Activated T-helper 1 cell treated with anti-CD3 and anti-CD28 coated beads, Interleukin-12 subunit alpha, Interleukin-12 subunit beta, Interleukin-2, Interleukin-4 antibody, amounts not matched to agents 30 ng/mL and 10 ng/mL and 1 ng/mL, durations not matched to agents 14 hours and 24 hours and 36 hours (primary cell): ENCODE measurements around the gene TMEM63A. TPM values are rescaled to one million over a fixed set of nuclear protein-coding genes. Genes with fewer than 3 reads are reported as not detected.
"Not testable (repeated sequence)": the region's sequence is repeated elsewhere in the genome, so short reads cannot be mapped to it uniquely, and the experiment has no call there.

Source experiments
- DNase-seq: peaks from one replicate; pipeline ENCODE4 v3.0.0; 2021; ENCODE audit warnings: low spot score
- H3K27ac Mint-ChIP-seq: one replicate; pipeline ENCODE4 v1.8.0; 2021; ENCODE audit warnings: mild to moderate bottlenecking, mixed read lengths
- H3K27me3 Mint-ChIP-seq: one replicate; pipeline ENCODE4 v1.8.0; 2022; ENCODE audit warnings: mild to moderate bottlenecking, moderate library complexity, mixed read lengths; ENCODE audit not compliant: insufficient read depth
- H3K36me3 Mint-ChIP-seq: one replicate; pipeline ENCODE4 v1.8.0; 2021; ENCODE audit warnings: low read depth, mixed read lengths
- H3K4me1 Mint-ChIP-seq: one replicate; pipeline ENCODE4 v1.8.0; 2021; ENCODE audit warnings: low read depth, mixed read lengths
- H3K4me3 Mint-ChIP-seq: one replicate; pipeline ENCODE4 v1.8.0; 2021; ENCODE audit warnings: mild to moderate bottlenecking, moderate library complexity, mixed read lengths
- H3K9me3 Mint-ChIP-seq: one replicate; pipeline ENCODE4 v1.8.0; 2021; ENCODE audit warnings: mixed read lengths
- intact Hi-C: fragments of 100-400 bp; cut with micrococcal nuclease; formaldehyde crosslinking; loops from one replicate; pipeline ENCODE4 v1.15.1; 2024
- total RNA-seq: library from RNA; stranded (reverse); gene quantifications from 2 replicates; pipeline ENCODE4 v1.2.3, GENCODE V29; 2022

TMEM63A gene
- 20.4 and 23.4 TPM in 2 replicates for total RNA-seq

DNA sequence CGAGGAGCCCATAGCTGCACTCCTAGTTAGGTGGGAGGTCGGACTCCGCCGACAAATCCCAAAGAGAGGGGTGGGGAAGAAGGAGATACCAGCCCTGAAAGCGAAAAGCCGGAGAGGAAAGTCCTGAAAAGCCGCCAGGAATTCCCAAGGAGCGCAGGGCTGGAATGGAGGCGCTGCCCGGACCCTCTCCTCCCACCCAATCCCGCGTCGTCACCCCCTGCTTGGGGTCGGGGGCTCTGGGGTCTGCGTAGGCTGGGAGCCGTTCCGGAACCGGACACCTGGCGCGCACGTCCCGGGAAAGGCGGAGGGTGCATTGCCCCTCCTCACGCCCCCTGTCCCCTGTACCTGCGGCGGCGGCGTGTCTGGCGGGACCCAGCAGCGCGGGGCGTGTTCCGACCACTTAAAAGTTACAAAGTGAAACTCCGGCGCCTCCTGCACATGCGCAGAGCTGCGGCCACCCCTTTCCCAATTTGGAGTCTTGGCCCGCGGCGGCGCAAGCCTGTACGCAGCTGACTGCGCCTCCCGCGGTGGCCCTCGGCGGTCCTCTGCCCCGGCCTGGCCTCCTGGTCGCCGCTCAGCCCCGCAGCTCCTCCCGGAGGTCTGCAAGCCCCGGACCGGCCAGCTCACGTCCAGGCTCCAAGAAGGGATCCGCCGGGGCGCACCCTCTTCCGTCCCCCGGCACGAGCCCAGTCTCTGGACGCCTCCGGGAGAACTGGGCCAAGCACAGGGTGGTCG is at the start of gene TMEM63A:
TSS of gene TMEM63A (minus strand) at position 422 of the 735 bp plus-strand sequence. CDS start 4,800 bp downstream, outside the sequence.
- Mint-ChIP-seq H3K36me3 (peaks cover 13% of the 10 kb centered on the region), H3K4me3 (peak within 1 kb of the TSS; percentile 86), H3K27me3 (peaks cover 19% of the 10 kb centered on the region), H3K27ac (peak within 1 kb of the TSS; percentile 77), H3K9me3 (no peaks in the 10 kb centered on the region), H3K4me1 (peaks cover 52% of the 10 kb centered on the region)
- peak; percentile 82 for DNase-seq
- intact Hi-C loops, result loop anchor here (1.0 to 2.0 kb wide), 6 partner anchors 15 to 117 kb away; partner anchors contain the start of genes PYCR2, SDE2 and SRP9

DNA sequence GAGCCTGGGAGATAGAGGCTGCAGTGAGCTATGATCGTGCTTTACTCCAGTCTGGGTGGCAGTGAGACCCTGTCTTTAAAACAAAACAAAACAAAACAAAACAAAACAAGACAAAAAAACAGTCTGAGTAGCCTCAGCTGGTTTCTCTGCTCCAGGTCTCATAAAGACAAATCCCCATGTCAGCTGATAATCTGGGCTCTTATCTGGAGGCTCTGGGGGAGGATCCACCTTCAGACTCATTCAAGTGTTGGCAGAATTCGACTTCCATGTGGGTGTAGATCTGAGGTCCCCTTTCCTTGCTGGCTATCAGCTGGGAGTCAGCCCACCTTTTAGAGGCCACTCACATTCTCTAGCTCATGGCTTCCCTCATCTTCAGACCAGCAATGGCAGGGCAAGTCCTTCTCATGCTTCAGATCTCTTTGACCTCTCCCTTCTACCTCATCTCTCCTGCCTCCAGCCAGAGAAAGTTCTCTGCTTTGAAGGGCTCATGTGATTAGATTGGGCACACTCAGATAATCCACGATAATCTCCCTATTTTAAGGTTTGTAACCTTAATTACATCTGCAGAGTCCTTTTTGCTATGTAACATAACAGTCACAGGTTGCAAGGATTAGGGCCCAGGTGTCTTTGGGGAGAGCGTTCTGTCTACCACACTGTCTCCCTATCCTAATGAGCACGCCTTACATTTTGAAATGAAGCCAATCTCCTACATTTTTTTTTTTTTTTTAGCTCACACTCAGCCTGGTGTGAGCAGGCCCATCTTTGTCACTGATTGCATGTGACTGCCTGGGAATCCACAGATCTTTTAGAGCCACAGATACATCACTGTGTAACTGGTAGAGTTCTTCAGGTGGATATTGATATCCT is 49.3 kb upstream of the TMEM63A start:
- Mint-ChIP-seq H3K36me3 (no peaks in the 10 kb centered on the region), H3K4me3 (no peak overlapping the region), H3K27me3 (no peaks in the 10 kb centered on the region), H3K9me3 (no peaks in the 10 kb centered on the region), H3K27ac (no peak overlapping the region), H3K4me1 (peaks cover 14% of the 10 kb centered on the region)
- DNase-seq, result no peak
- intact Hi-C loops, result no loop called here

DNA sequence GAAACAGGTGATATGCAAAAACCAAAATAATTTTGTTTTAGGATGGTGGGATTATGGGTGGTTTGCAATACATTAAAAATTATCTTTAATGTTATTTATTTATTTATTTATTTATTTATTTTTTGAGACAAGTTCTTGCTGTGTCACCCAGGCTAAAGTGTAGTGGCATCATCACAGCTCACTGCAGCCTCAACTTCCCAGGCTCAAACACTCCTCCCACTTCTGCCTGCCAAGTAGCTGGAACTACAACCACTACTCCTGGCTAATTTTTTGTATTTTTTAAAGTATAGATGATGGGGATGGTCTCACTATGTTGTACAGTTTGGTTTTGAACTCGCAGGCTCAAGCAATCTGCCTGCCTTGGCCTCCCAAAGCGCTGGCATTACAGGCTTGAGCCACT is 48.4 kb upstream of the TMEM63A start:
- intact Hi-C loops, result no loop called here
- Mint-ChIP-seq H3K36me3 (no peaks in the 10 kb centered on the region), H3K27me3 (no peaks in the 10 kb centered on the region), H3K27ac (no peak overlapping the region), H3K9me3 (no peaks in the 10 kb centered on the region), H3K4me1 (peaks cover 16% of the 10 kb centered on the region), H3K4me3 (no peak overlapping the region)
- DNase-seq, result no peak

DNA sequence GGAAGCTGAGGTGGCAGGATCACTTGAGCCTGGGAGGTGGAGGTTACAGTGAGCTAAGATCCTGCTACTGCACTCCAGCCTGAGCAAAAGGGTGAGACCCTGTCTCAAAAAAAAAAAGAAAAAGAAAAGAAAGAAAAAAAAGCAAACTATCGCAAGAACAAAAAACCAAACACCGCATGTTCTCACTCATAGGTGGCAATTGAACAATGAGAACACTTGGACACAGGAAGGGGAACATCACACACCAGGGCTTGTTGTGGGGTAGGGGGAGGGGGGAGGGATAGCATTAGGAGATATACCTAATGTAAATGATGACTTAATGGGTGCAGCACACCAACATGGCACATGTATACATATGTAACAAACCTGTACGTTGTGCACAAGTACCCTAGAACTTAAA is 47.3 kb upstream of the TMEM63A start:
- not testable (repeated sequence) for H3K4me3 Mint-ChIP-seq, H3K27me3 Mint-ChIP-seq, DNase-seq, H3K36me3 Mint-ChIP-seq, H3K9me3 Mint-ChIP-seq
- Mint-ChIP-seq H3K4me1 (peaks cover 16% of the 10 kb centered on the region), H3K27ac (peak overlapping the region; percentile 63)
- intact Hi-C loops, result loop anchor here (10.0 kb wide), 1 partner anchor 275 kb away; the partner anchor contains the start of gene ENAH

DNA sequence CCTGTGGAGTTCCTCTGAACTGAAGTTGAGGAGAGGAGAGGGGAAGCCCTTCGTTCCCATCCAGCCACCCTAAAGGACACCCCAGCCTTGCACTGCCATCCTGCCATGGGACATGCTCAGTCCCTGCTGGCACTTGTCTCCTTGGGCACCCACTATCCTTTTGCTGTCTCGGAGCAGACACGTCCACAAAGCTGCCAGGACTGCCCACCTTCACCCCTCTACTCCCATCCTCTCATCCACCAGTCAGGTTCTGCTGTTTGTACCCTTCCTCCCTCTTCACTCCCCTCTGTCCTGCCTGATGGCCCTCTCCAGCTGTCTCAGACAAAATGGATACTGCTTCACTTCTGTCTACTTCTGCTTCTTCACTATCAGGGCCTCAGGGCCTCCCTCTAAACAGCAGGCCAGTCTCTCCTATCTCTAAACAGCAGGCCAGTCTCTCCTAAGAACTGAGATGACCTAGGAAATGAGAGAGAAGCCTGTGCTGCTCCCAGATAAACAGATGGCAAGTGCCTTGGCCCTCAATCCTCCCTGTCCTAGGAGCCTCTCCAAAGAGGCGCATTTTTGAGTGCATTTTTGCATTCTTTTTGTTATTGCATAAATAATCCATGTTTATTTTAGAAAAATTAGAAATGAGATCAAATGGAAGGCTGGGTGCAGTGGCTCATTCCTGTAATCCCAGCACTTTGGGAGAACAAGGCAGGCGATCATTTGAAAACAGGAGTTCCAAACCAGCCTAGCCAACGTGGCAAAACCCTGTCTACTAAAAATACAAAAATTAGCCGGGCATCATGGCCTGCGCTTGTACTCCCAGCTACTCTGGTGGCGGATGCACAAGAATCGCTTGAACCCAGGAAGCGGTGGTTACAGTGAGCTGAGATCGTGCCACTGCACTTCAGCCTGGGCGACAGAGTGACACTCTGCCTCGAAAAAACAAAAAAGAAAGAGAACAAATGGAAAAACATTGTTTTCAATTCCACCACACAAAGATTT is 46.3 kb upstream of the TMEM63A start:
- Mint-ChIP-seq H3K9me3 (no peaks in the 10 kb centered on the region), H3K27me3 (no peaks in the 10 kb centered on the region), H3K36me3 (no peaks in the 10 kb centered on the region), H3K27ac (peak overlapping the region; percentile 30), H3K4me3 (no peak overlapping the region), H3K4me1 (peaks cover 16% of the 10 kb centered on the region)
- no peak for DNase-seq
- intact Hi-C loops, result loop anchor here (10.0 kb wide), 1 partner anchor 274 kb away; the partner anchor contains the start of gene ENAH

DNA sequence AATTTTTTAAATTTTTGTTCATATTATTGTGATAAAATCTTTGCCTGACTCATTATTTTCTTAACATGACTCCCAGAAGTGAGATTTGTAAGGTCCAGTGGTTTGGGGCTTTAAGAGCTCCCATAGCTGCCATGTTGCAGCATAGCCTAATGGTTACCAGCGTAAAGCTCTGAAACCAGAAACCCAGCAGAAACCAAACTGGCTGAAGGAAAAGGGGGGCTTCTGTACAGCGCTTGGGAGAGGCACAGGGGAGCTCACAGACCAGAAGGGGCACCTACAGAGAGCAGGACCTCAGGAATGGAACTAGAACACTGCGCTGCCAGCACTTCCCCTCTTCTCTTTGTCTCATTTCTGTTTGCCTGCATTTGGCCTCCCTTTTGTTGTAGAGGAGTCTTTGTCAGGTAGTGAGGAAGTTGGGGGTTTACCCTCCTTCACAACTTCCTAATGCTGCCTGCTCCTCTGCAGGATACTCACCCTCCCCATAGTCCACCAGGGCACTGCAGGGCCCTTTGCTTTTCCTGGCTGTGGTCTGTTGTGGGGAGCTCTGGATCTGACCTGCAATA is 44.5 kb upstream of the TMEM63A start:
- intact Hi-C loops, result loop anchor here (10.0 kb wide), 1 partner anchor 272 kb away; the partner anchor contains the start of gene ENAH
- peaks cover 5% of the 10 kb centered on the region for H3K36me3 Mint-ChIP-seq
- peaks cover 22% of the 10 kb centered on the region for H3K4me1 Mint-ChIP-seq
- no peak for DNase-seq
- no peaks in the 10 kb centered on the region for H3K27me3 Mint-ChIP-seq
- no peak overlapping the region for H3K4me3 Mint-ChIP-seq
- H3K9me3 Mint-ChIP-seq, result no peaks in the 10 kb centered on the region
- H3K27ac Mint-ChIP-seq, result no peak overlapping the region

DNA sequence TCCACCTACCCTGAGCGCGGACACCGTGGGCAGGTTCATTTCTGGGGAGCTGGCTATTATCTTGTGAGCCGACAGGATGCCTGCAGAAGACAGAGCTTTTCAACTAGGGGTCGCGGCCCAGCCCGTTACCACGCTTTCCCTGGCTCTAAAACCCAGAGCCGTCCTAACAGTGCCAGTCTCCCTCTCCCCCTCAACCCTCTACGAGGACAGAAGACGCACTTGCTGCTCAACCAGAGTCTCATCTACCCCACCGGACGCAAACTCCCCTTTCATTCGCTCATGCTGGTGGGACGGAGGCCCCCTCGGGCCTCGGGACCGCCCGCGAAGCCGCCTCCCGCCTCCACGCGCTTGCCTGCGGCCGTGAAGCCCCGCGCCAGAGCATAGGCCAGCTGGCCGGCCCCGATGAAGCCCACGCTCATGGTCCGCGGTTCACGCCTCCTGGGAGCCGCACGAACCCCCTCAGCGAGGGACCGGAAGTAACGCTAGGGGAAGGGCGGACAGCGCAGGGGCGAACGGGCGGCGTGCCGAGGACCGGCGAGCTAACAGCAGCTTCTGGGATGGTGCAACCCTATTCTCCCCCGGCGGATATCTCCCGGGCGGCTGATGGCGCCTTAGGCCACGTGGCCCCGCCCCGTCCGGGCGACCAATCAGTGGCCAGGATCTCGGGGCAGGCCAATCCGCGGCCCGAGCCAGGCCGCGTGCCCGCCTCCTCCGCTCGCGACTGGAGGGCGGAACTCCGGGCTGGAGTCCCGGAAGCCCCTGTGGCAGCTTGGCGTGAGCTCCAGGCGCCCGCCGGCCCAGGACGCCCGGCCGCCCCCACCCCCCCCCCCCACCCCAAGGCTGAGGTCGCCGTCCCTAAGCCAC is 41.7 kb upstream of the TMEM63A start, which contains the start of gene PYCR2:
TSS of gene PYCR2 (minus strand) at position 559 of the 864 bp plus-strand sequence. CDS start at position 419, 140 bp downstream.
- no peaks in the 10 kb centered on the region for H3K9me3 Mint-ChIP-seq
- H3K27ac Mint-ChIP-seq, result peak within 1 kb of the TSS; percentile 91
- H3K36me3 Mint-ChIP-seq, result peaks cover 18% of the 10 kb centered on the region
- intact Hi-C loops, result loop anchor here (1.0 to 10.0 kb wide), 11 partner anchors 13 to 495 kb away; partner anchors contain the start of genes ENAH, H3-3A, LBR and PARP1
- no peaks in the 10 kb centered on the region for H3K27me3 Mint-ChIP-seq
- H3K4me1 Mint-ChIP-seq, result peaks cover 43% of the 10 kb centered on the region
- peak within 1 kb of the TSS; percentile 94 for H3K4me3 Mint-ChIP-seq
- peak; percentile 95 for DNase-seq

DNA sequence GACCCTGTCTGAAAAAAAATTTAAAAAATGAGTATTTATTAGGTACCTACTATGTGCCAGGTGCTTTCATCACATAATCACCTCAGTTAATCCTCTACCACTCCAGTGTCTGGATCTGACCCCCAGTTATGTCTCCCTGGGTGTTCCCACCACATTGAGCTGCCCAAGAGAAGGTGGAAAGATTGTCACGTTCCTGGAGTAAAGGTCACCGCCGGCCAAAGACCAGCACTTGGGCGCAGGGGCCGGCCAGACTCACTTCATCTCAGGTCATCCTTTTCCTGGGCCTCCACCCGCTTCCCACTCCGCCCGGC is 41.2 kb upstream of the TMEM63A start:
- no peak for DNase-seq
- H3K9me3 Mint-ChIP-seq, result no peaks in the 10 kb centered on the region
- H3K27ac Mint-ChIP-seq, result peak overlapping the region; percentile 91
- intact Hi-C loops, result loop anchor here (5.0 to 10.0 kb wide), 2 partner anchors 269 to 484 kb away; partner anchors contain the start of genes ENAH and PARP1
- no peaks in the 10 kb centered on the region for H3K27me3 Mint-ChIP-seq
- peaks cover 20% of the 10 kb centered on the region for H3K36me3 Mint-ChIP-seq
- peaks cover 40% of the 10 kb centered on the region for H3K4me1 Mint-ChIP-seq
- H3K4me3 Mint-ChIP-seq, result peak overlapping the region; percentile 94

DNA sequence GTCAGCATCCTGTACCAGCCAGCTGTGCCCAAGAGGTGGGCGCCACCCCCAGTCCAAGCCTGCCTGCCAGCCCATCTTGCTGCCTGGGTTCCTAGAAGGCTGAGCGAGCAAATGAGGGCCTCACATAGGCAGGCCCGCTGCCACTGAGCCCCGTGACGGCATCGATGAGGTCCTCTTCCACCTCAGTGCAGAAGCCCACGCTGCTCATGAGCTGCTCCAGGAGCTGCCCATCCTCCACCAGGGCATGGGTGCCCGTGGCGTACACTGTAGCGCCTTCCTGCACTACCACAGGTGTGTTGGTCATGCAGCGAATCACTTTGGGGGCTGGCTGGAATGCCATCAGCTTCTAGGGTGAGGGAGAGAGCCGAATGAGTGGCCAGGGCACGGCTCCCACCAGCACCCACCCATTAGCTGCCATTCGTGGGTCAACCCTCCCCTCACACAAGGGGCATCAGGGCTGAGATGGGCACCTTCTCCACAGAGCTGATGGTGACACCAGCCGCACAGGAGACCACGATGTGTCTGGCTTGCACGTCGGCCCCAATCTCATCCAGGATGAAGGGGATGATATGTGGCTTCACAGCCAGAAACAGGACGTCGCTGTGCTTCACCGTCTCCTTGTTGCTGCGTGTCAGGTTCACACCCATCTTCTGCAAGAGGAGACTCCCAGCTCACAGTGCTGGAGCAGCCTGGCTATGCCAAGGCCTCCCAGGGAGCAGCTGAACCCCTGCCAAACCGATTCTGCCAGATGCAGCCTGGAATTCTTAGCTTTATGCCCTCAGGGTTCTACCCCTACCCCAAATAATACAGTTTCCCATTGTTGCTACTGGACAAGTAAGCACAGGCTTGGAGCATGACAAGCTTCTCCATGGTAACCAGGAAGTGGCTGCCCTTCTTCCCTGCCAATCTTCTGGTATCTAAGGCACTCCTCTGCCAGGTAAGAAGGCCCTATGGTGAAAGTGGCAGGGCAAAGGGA is 39.8 kb upstream of the TMEM63A start:
- intact Hi-C loops, result loop anchor here (5.0 to 10.0 kb wide), 2 partner anchors 267 to 485 kb away; partner anchors contain the start of genes ENAH and PARP1
- peaks cover 27% of the 10 kb centered on the region for H3K36me3 Mint-ChIP-seq
- peaks cover 35% of the 10 kb centered on the region for H3K4me1 Mint-ChIP-seq
- no peaks in the 10 kb centered on the region for H3K9me3 Mint-ChIP-seq
- no peak for DNase-seq
- H3K27ac Mint-ChIP-seq, result no peak overlapping the region
- no peaks in the 10 kb centered on the region for H3K27me3 Mint-ChIP-seq
- peak overlapping the region; percentile 94 for H3K4me3 Mint-ChIP-seq

DNA sequence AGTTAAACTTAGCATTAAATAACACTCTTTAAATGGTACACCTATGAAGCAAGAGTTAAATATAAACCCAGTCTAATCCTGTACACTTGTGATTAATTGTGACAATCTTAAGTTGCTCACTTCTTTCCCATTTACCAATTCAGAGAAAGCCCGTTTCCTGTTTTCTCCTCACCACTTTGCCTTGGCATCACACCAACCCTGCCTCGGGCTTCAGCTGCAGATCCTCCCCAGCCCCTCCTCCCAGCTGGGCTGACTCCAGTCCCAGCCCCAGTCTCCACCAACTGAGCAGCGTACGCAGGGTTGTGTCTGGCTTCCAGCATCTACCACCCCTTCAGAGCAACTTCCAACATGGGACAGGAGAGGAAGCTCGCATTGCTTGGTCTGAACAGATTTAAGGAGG is 37.7 kb upstream of the TMEM63A start:
- H3K9me3 Mint-ChIP-seq, result no peaks in the 10 kb centered on the region
- intact Hi-C loops, result loop anchor here (5.0 to 10.0 kb wide), 2 partner anchors 265 to 487 kb away; partner anchors contain the start of genes ENAH and PARP1
- DNase-seq, result no peak
- no peaks in the 10 kb centered on the region for H3K27me3 Mint-ChIP-seq
- peaks cover 32% of the 10 kb centered on the region for H3K36me3 Mint-ChIP-seq
- peaks cover 27% of the 10 kb centered on the region for H3K4me1 Mint-ChIP-seq
- peak overlapping the region; percentile 38 for H3K27ac Mint-ChIP-seq
- H3K4me3 Mint-ChIP-seq, result peak overlapping the region; percentile 52
